OCI-LY7 (cell line): ENCODE measurements around the gene LINS1. TPM values are rescaled to one million over a fixed set of nuclear protein-coding genes. Genes with fewer than 3 reads are reported as not detected.

Experiments
- BruUV-seq: library from RNA; stranded (reverse); fragments of 400-500 nt; replicated peaks from 2 replicates; lab custom pipeline; 2021; lab: Mats Ljungman, UMichigan
- CTCF ChIA-PET: fragments of 300-600 bp; sonication (Branson Sonifier 250); formaldehyde crosslinking; loops from one replicate; lab custom pipeline; 2022; ENCODE audit warnings: antibody characterized with exemption; ENCODE audit not compliant: unreplicated experiment; lab: Charles Lee
- POLR2A ChIA-PET: fragments of 300-600 bp; sonication (Branson Sonifier 250); formaldehyde crosslinking; loops from one replicate; lab custom pipeline; 2022; ENCODE audit warnings: antibody characterized with exemption; lab: Charles Lee
- DNase-seq: peaks from one replicate; pipeline ENCODE4 v3.0.0-alpha.2; 2015; ENCODE audit warnings: low spot score
- H2AFZ ChIP-seq: fragments of 200-600 bp; sonication (generic), shearing (Covaris generic); 2 replicates; pipeline ENCODE4 v1.6.1; 2014; ENCODE audit warnings: mild to moderate bottlenecking, antibody characterized with exemption, low read length, moderate library complexity
- H3K27ac ChIP-seq: fragments of 200-600 bp; sonication (generic); 2 replicates; pipeline ENCODE4 v1.5.1; 2014; ENCODE audit warnings: mixed run types, low read depth, mild to moderate bottlenecking, moderate library complexity, low read length, inconsistent platforms; ENCODE audit not compliant: poor library complexity, severe bottlenecking
- H3K36me3 ChIP-seq: fragments of 200-600 bp; sonication (generic); 2 replicates; pipeline ENCODE4 v1.6.1; 2014; ENCODE audit warnings: mild to moderate bottlenecking, antibody characterized with exemption, low read length, moderate library complexity, mixed read lengths; ENCODE audit not compliant: insufficient read depth
- H3K4me1 ChIP-seq: fragments of 200-600 bp; sonication (generic); 2 replicates; pipeline ENCODE4 v1.5.1; 2014; ENCODE audit warnings: mild to moderate bottlenecking, low read length; ENCODE audit not compliant: insufficient read depth, poor library complexity, severe bottlenecking
- H3K4me2 ChIP-seq: fragments of 200-600 bp; sonication (generic); 2 replicates; pipeline ENCODE4 v1.6.1; 2014; ENCODE audit warnings: mild to moderate bottlenecking, low read length
- H3K4me3 ChIP-seq: fragments of 200-600 bp; sonication (generic); 2 replicates; pipeline ENCODE4 v1.5.1; 2014; ENCODE audit warnings: mild to moderate bottlenecking, low read depth, low read length; ENCODE audit not compliant: poor library complexity, severe bottlenecking
- H3K79me2 ChIP-seq: fragments of 200-600 bp; sonication (generic); 2 replicates; pipeline ENCODE4 v1.6.1; 2016; ENCODE audit warnings: low read depth, mild to moderate bottlenecking, low read length, moderate library complexity, mixed read lengths; ENCODE audit not compliant: insufficient read depth
- H3K9me2 ChIP-seq: fragments of 200-600 bp; sonication (generic); 2 replicates; pipeline ENCODE4 v1.6.1; 2016; ENCODE audit warnings: mild to moderate bottlenecking, low read length, mixed read lengths; ENCODE audit not compliant: insufficient read depth
- H3K9me3 ChIP-seq: fragments of 200-600 bp; sonication (generic); 2 replicates; pipeline ENCODE4 v1.6.1; 2014; ENCODE audit warnings: mild to moderate bottlenecking, mixed run types, low read length, mixed read lengths
- H4K20me1 ChIP-seq: fragments of 200-600 bp; sonication (generic); 2 replicates; pipeline ENCODE4 v1.6.1; 2014; ENCODE audit warnings: mild to moderate bottlenecking, antibody characterized with exemption, low read length, moderate library complexity, mixed read lengths; ENCODE audit not compliant: insufficient read depth
- EZH2phosphoT487 ChIP-seq: fragments of 200-600 bp; sonication (generic); IDR thresholded peaks from 2 replicates; pipeline ENCODE4 v1.6.1; 2018; ENCODE audit warnings: low read depth, borderline replicate concordance, mild to moderate bottlenecking, mixed run types, antibody characterized with exemption, low read length, moderate library complexity, mixed read lengths
- intact Hi-C: fragments of 100-400 bp; cut with micrococcal nuclease; formaldehyde crosslinking; loops from one replicate; pipeline ENCODE4 v1.10.0; 2022; ENCODE audit not compliant: unreplicated experiment
- total RNA-seq, 2 experiments: library from RNA; depleted of rRNA in 1 of 2; stranded (reverse); fragments of >200 nt in 1 of 2; shearing (Covaris generic) in 1 of 2; gene quantifications; 2 replicates each; pipeline ENCODE4 v1.2.3, GENCODE V29; 2014 to 2022
- TF ChIP-seq, protein P1 (sequence below): fragments of 200-600 bp; sonication (generic); conservative IDR thresholded peaks from 2 replicates; pipeline ENCODE4 v1.5.1; 2014; ENCODE audit warnings: mild to moderate bottlenecking, antibody characterized with exemption, low read length, moderate library complexity, mixed read lengths

Gene LINS1
- total RNA-seq, 2 experiments from 2014 or later: 6.6 to 14.3 TPM

DNA sequence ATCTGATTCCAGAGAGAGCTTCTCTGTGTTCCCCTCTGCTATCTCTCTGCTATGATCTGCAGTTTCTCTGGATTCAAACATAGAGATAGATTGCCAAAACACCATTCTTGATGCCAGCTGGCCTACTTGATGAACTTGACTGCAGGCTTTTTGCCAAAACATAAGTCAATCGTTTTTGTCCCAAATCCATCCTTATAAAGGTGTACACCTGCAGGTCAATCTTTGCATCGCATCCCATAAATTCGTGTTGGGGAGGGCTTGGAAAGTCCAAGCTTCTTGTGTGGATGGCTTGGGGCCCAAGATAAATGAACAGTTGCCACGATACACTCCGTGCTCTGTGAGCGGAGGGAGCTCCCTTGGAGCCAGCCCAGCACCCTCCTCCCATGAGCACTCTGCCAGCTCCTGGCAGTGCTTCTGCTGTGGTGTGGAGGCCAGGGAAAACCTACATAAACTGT is 75.9 kb downstream of the LINS1 start:
- H3K27ac ChIP-seq: no peak overlapping the region
- no peak overlapping the region for H3K4me3 ChIP-seq
- intact Hi-C loops: no loop called here
- no TSS peak for BruUV-seq
- H3K36me3 ChIP-seq: no peaks in the 10 kb centered on the region
- H3K9me3 ChIP-seq: no peaks in the 10 kb centered on the region
- no peaks in the 10 kb centered on the region for H3K79me2 ChIP-seq
- CTCF ChIA-PET: no interaction called here
- no peak overlapping the region for H3K4me2 ChIP-seq
- TF ChIP-seq EZH2phosphoT487: no peak
- TF ChIP-seq, protein P1, sequence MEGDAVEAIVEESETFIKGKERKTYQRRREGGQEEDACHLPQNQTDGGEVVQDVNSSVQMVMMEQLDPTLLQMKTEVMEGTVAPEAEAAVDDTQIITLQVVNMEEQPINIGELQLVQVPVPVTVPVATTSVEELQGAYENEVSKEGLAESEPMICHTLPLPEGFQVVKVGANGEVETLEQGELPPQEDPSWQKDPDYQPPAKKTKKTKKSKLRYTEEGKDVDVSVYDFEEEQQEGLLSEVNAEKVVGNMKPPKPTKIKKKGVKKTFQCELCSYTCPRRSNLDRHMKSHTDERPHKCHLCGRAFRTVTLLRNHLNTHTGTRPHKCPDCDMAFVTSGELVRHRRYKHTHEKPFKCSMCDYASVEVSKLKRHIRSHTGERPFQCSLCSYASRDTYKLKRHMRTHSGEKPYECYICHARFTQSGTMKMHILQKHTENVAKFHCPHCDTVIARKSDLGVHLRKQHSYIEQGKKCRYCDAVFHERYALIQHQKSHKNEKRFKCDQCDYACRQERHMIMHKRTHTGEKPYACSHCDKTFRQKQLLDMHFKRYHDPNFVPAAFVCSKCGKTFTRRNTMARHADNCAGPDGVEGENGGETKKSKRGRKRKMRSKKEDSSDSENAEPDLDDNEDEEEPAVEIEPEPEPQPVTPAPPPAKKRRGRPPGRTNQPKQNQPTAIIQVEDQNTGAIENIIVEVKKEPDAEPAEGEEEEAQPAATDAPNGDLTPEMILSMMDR: no peak
- POLR2A ChIA-PET: no interaction called here
- H4K20me1 ChIP-seq: no peaks in the 10 kb centered on the region
- no peak overlapping the region for H2AFZ ChIP-seq
- H3K4me1 ChIP-seq: no peaks in the 10 kb centered on the region
- H3K9me2 ChIP-seq: no peaks in the 10 kb centered on the region
- DNase-seq: no peak

DNA sequence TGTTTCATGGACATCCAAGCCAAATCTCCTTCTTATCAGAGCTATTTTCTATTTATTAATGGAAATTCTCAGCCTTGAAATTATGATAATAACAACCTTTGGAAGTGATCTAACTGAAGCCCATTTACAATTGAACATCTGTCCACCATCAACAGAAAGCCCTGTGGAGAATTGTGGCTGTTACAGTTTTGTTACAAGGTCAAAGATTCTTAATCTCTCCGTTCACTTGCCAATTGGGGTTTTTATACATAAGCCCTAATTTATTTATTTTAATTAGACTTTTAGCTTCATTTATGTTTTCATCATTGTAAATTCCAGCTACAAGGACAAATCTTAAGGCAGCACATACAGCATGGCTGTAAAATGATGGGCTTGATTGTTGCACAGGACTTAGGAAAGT is 76.5 kb downstream of the LINS1 start:
- Histone ChIP-seq H3K4me2 (no peak overlapping the region), H3K9me2 (no peaks in the 10 kb centered on the region), H3K27ac (no peak overlapping the region), H3K4me3 (no peak overlapping the region), H4K20me1 (no peaks in the 10 kb centered on the region), H3K79me2 (no peaks in the 10 kb centered on the region), H3K4me1 (no peaks in the 10 kb centered on the region), H2AFZ (no peak overlapping the region), H3K36me3 (no peaks in the 10 kb centered on the region), H3K9me3 (no peaks in the 10 kb centered on the region)
- TF ChIP-seq, protein P1: no peak
- TF ChIP-seq EZH2phosphoT487: no peak
- intact Hi-C loops: no loop called here
- POLR2A ChIA-PET: interaction anchor here (0.6 kb wide), 1 partner anchor 465 kb away, joined by 3 read pairs; no protein-coding TSS in a partner anchor
- CTCF ChIA-PET: no interaction called here
- no TSS peak for BruUV-seq
- no peak for DNase-seq

DNA sequence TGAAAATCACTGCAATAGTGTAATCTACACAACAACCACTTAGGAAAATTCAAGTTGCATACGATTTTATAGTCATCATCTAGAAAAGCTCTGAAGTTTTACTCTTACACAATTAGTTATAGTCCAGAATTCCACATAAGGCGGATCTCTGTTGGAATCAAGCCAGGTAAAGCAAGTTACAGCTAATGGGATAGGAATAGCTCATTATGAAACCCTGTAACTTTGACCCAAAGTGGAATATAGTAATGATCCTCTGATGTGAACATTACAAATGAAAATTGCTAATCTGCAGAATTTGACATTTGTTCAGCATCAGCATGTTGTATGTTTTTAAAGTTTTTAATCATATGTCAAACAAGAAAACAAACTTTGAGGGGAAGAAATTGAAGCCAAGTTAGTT is 77.7 kb downstream of the LINS1 start:
- Histone ChIP-seq H4K20me1 (no peaks in the 10 kb centered on the region), H2AFZ (no peak overlapping the region), H3K4me3 (no peak overlapping the region), H3K9me2 (no peaks in the 10 kb centered on the region), H3K27ac (no peak overlapping the region), H3K79me2 (no peaks in the 10 kb centered on the region), H3K36me3 (no peaks in the 10 kb centered on the region), H3K4me1 (no peaks in the 10 kb centered on the region), H3K4me2 (no peak overlapping the region), H3K9me3 (no peaks in the 10 kb centered on the region)
- CTCF ChIA-PET: no interaction called here
- TF ChIP-seq EZH2phosphoT487: no peak
- TF ChIP-seq, protein P1: no peak
- POLR2A ChIA-PET: no interaction called here
- DNase-seq: no peak
- intact Hi-C loops: no loop called here
- BruUV-seq: no TSS peak
